ENCODE measurements around the gene KIAA1614.

Gene KIAA1614

GRCh38 chr1:180945551-180945950 lies 32.9 kb downstream of the KIAA1614 start:
- TF ChIP-seq ZFX (IDR thresholded peaks at IDR 0.05) (no peak), CTCF (conservative IDR thresholded peaks at IDR 0.05) (no peak)
- no peak overlapping the region for H3K27ac ChIP-seq

- H3K27ac ChIP-seq: no peak overlapping the region
- no peak for TF ChIP-seq CTCF (conservative IDR thresholded peaks at IDR 0.05)
- no peak for TF ChIP-seq ZFX (IDR thresholded peaks at IDR 0.05)
These were observed 33.4 kb downstream of the KIAA1614 start for GRCh38 chr1:180946056-180946455.

GRCh38 chr1:180946541-180947498 lies 34.1 kb downstream of the KIAA1614 start:
- TF ChIP-seq ZFX (IDR thresholded peaks at IDR 0.05) (no peak), CTCF (conservative IDR thresholded peaks at IDR 0.05) (no peak)
- H3K27ac ChIP-seq: no peak overlapping the region

- TF ChIP-seq ZFX (IDR thresholded peaks at IDR 0.05) (no peak), CTCF (conservative IDR thresholded peaks at IDR 0.05) (no peak)
- no peak overlapping the region for H3K27ac ChIP-seq
These were observed 34.8 kb downstream of the KIAA1614 start for GRCh38 chr1:180947499-180947885.

GRCh38 chr1:180947901-180948640 lies 35.4 kb downstream of the KIAA1614 start:
- no peak overlapping the region for H3K27ac ChIP-seq
- TF ChIP-seq ZFX (IDR thresholded peaks at IDR 0.05) (no peak), CTCF (conservative IDR thresholded peaks at IDR 0.05) (no peak)

GRCh38 chr1:180948641-180949615 lies 36.2 kb downstream of the KIAA1614 start:
- H3K27ac ChIP-seq: no peak overlapping the region
- TF ChIP-seq ZFX (IDR thresholded peaks at IDR 0.05): no peak
- no peak for TF ChIP-seq CTCF (conservative IDR thresholded peaks at IDR 0.05)
